Right lobe of liver (tissue), 6 donors: Measurements from ENCODE around the gene MAP2K6. TPM values are rescaled to one million over a fixed set of nuclear protein-coding genes. Genes with fewer than 3 reads are reported as not detected.

Source experiments
- ATAC-seq, 4 donors: fragments of 200-7000 bp; cut with Tn5 transposase; one replicate each; pipeline ENCODE4 v1.9.1; 2020; ENCODE audit warnings: mild to moderate bottlenecking in 4 of 4, moderate library complexity in 4 of 4
- DNase-seq, 3 donors: peaks; one replicate each; pipeline ENCODE4 v3.0.0-alpha.2; 2020
- H3K27ac ChIP-seq, 3 donors: fragments of 200-600 bp; one replicate each; pipeline ENCODE4 v1.8.0; 2022
- H3K27me3 ChIP-seq, 2 donors: fragments of 200-600 bp; one replicate each; pipeline ENCODE4 v1.8.0; 2022
- H3K36me3 ChIP-seq, 4 donors: fragments of 200-600 bp; sonication (generic) in 1 of 4; one replicate each; pipeline versions ENCODE4 v1.5.1 to v1.8.0; 2017 to 2022; ENCODE audit warnings: control low read depth in 1 of 4
- H3K4me1 ChIP-seq, 4 donors: fragments of 200-600 bp; sonication (generic) in 1 of 4; one replicate each; pipeline versions ENCODE4 v1.5.1 to v1.8.0; 2017 to 2022; ENCODE audit warnings: control low read depth in 1 of 4
- H3K4me3 ChIP-seq, 3 donors: fragments of 200-600 bp; one replicate each; pipeline ENCODE4 v1.8.0; 2022
- H3K9me3 ChIP-seq, 4 donors: fragments of 200-600 bp; sonication (generic) in 1 of 4; one replicate each; pipeline versions ENCODE4 v1.5.1 to v1.8.0; 2017 to 2022; ENCODE audit warnings: control low read depth in 1 of 4
- CTCF ChIP-seq, 4 donors: fragments of 200-600 bp in 3 of 4; fragments of 450-650 bp in 1 of 4; IDR thresholded peaks; one replicate each; pipeline versions ENCODE4 v1.5.1 to v1.8.0; 2016 to 2022; ENCODE audit warnings: antibody characterized with exemption in 4 of 4, mild to moderate bottlenecking in 2 of 4
- POLR2A ChIP-seq: fragments of 450-650 bp; IDR thresholded peaks from one replicate; pipeline ENCODE4 v1.6.1; 2017; ENCODE audit warnings: antibody characterized with exemption, mild to moderate bottlenecking
- WGBS: methylation state at CpG from one replicate; pipeline ENCODE4 v1.1.6; 2018; ENCODE audit warnings: low coverage, low lambda C conversion rate; ENCODE audit not compliant: insufficient coverage; ENCODE audit errors: missing lambda C conversion rate; 5-methylcytosine and 5-hydroxymethylcytosine counted together
- intact Hi-C, 2 donors: fragments of 100-400 bp; cut with DNase I; formaldehyde crosslinking; loops; one replicate each; pipeline versions ENCODE4 v1.11.2 to v1.14.1; 2022
- total RNA-seq, 6 experiments: library from RNA; depleted of rRNA in 2 of 6; stranded (reverse); fragments of >200 nt in 2 of 6; fragmentation: NEBNext Ultra II Directional in 3 of 6; extraction: Animal tissue kit (Norgen Biotek cat#: 25700) in 3 of 6; gene quantifications; one replicate each; pipeline versions ENCODE4 v1.1.0 to v1.2.4, GENCODE V29; 2016 to 2023
- donor health status: DM: no; HTN: yes; CAD: no.
- donor health status: DM: no; HTN: no; CAD: no.
- donor health status: DM: no; HTN: no; CAD: no.
- donor health status: DM: no; HTN: yes; CAD: no.
- donor health status: DM: no; HTN: yes; CAD: no.

The MAP2K6 gene
- total RNA-seq, 6 experiments from 2014 or later = 1.8 to 3.6 (median 2.3) TPM

- WGBS = 45% methylated on average over 6 of the region's 7 CpGs
- Histone ChIP-seq H3K4me1 (no peaks in the 10 kb centered on the region), H3K36me3 (peaks cover 0 to 8% (median 0%) of the 10 kb centered on the region in 4 donors), H3K9me3 (no peaks in the 10 kb centered on the region), H3K27me3 (no peaks in the 10 kb centered on the region), H3K4me3 (no peak overlapping the region), H3K27ac (no peak overlapping the region)
- intact Hi-C loops = loop anchor here in 1 of 2 donors (10.0 kb wide), 1 partner anchor 169 kb away; no protein-coding TSS in a partner anchor
- TF ChIP-seq POLR2A = no peak
- TF ChIP-seq CTCF (IDR thresholded peaks at IDR 0.05) = peak; percentile 67 to 74 (median 73)
- DNase-seq = no peak
- peak; percentile 83 to 93 (median 90) for ATAC-seq
These were observed 108.9 kb downstream of the MAP2K6 start for GRCh38 chr17:69523244-69523861.

- WGBS = 64% methylated on average over 4 of the region's 4 CpGs
- intact Hi-C loops = loop anchor here in 1 of 2 donors (10.0 kb wide), 1 partner anchor 170 kb away; no protein-coding TSS in a partner anchor
- Histone ChIP-seq H3K36me3 (peaks cover 0 to 2% (median 0%) of the 10 kb centered on the region in 4 donors), H3K27me3 (no peaks in the 10 kb centered on the region), H3K9me3 (no peaks in the 10 kb centered on the region), H3K4me1 (no peaks in the 10 kb centered on the region), H3K27ac (no peak overlapping the region), H3K4me3 (no peak overlapping the region)
- no peak for TF ChIP-seq POLR2A
- peak in 1 of 4 donors; percentile 5 for TF ChIP-seq CTCF (IDR thresholded peaks at IDR 0.05)
- ATAC-seq (no peak), DNase-seq (no peak)
These were observed 110.4 kb downstream of the MAP2K6 start for GRCh38 chr17:69524854-69525253.

- no peak overlapping the region for H3K4me3 ChIP-seq
- H3K36me3 ChIP-seq = peaks cover 0 to 2% (median 0%) of the 10 kb centered on the region in 4 donors
- DNase-seq (no peak), ATAC-seq (peak; percentile 73 to 85 (median 81))
- no peak overlapping the region for H3K27ac ChIP-seq
- H3K9me3 ChIP-seq = no peaks in the 10 kb centered on the region
- TF ChIP-seq CTCF (IDR thresholded peaks at IDR 0.05) (peak; percentile 73 to 87 (median 84)), POLR2A (no peak)
- H3K27me3 ChIP-seq = no peaks in the 10 kb centered on the region
- WGBS = 27% methylated on average over 9 of the region's 9 CpGs
- intact Hi-C loops = loop anchor here in 1 of 2 donors (10.0 kb wide), 1 partner anchor 171 kb away; no protein-coding TSS in a partner anchor
- H3K4me1 ChIP-seq = no peaks in the 10 kb centered on the region
These were observed 111.7 kb downstream of the MAP2K6 start for GRCh38 chr17:69525920-69526841.

- intact Hi-C loops = loop anchor here in 1 of 2 donors (10.0 kb wide), 1 partner anchor 173 kb away; no protein-coding TSS in a partner anchor
- Histone ChIP-seq H3K27me3 (no peaks in the 10 kb centered on the region), H3K4me1 (no peaks in the 10 kb centered on the region), H3K36me3 (no peaks in the 10 kb centered on the region), H3K4me3 (no peak overlapping the region), H3K9me3 (no peaks in the 10 kb centered on the region), H3K27ac (no peak overlapping the region)
- TF ChIP-seq CTCF (IDR thresholded peaks at IDR 0.05) (no peak), POLR2A (no peak)
- DNase-seq = no peak
- ATAC-seq = no peak
- 47% methylated on average over 4 of the region's 5 CpGs for WGBS
These were observed 113.5 kb downstream of the MAP2K6 start for GRCh38 chr17:69528035-69528434.
